22Rv1 (cell line): ENCODE data around the gene CYP19A1.

Experiments used
- CTCF ChIP-seq: fragments of 450-650 bp; IDR thresholded peaks from 2 replicates; pipeline ENCODE4 v1.5.1; 2017; ENCODE audit warnings: mild to moderate bottlenecking
- ZFX ChIP-seq: fragments of 450-650 bp; IDR thresholded peaks from 2 replicates; pipeline ENCODE4 v1.6.1; 2017; ENCODE audit warnings: antibody characterized with exemption, borderline replicate concordance

DNA sequence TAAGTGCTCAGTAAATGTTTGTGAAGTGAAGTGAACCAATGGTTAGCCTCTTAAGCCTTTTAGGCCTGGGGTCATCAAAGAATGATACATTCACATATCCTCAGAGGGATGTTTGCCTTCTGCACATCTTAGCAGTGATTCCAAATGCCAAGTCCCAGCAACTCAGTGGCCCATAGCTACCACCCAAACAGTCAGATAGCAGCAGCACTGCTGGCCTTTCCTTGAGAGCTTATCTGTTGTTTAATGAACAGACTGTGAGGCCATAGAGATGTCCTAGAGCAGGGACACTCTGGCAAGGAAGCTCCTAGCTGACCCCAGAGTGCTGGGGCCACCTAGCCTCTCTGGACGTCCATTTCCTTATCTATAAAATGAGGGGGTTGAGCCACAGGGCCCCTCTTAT is 86.8 kb downstream of the CYP19A1 start:
- TF ChIP-seq CTCF (no peak), ZFX (no peak)
